Measurements from ENCODE around the gene LOX. TPM values are rescaled to one million over a fixed set of nuclear protein-coding genes. Genes with fewer than 3 reads are reported as not detected.
"Not testable (repeated sequence)": the region's sequence is repeated elsewhere in the genome, so short reads cannot be mapped to it uniquely, and the experiment has no call there.

LOX gene
- polyA plus RNA-seq, 1 donor (not counting 4 experiments of a cell fraction or from before 2014, with no cell fraction given): 0.33 TPM

- no peaks in the 10 kb centered on the region for H3K79me2 ChIP-seq (ENCODE audit: control insufficient read depth, insufficient read depth, low read length)
- no peak for TF ChIP-seq EZH2 (IDR thresholded peaks at IDR 0.05; ENCODE audit: low read length)
- TF ChIP-seq CTCF (optimal IDR thresholded peaks at IDR 0.05 in 1 of 3, IDR thresholded peaks at IDR 0.05 in 1 of 3, conservative IDR thresholded peaks at IDR 0.05 in 1 of 3; ENCODE audit: extremely low read depth in 1 of 3, insufficient read depth in 2 of 3, low read length in 3 of 3): no peak
- H4K20me1 ChIP-seq (ENCODE audit: control insufficient read depth, extremely low read depth, insufficient read depth, low read length): no peaks in the 10 kb centered on the region
- H3K9ac ChIP-seq (ENCODE audit: control insufficient read depth, extremely low read depth, insufficient read depth, low read length): no peak overlapping the region
- FAIRE-seq: no peak
- H3K36me3 ChIP-seq (ENCODE audit: control insufficient read depth in 2 of 2, extremely low read depth in 1 of 2, insufficient read depth in 2 of 2, low read length in 2 of 2): no peaks in the 10 kb centered on the region
- H2AFZ ChIP-seq (ENCODE audit: control insufficient read depth, low read length): no peak overlapping the region
- H3K27me3 ChIP-seq (ENCODE audit: control insufficient read depth, extremely low read depth, insufficient read depth, low read length): no peaks in the 10 kb centered on the region
- H3K4me2 ChIP-seq (ENCODE audit: control insufficient read depth, extremely low read depth, insufficient read depth, low read depth, low read length): no peak overlapping the region
- dilution Hi-C loops (cut with MboI; ENCODE audit: extremely low pct_ligation_motif_present, low sequenced_read_pairs): no loop called here
- no peak overlapping the region for H3K4me3 ChIP-seq (ENCODE audit: control insufficient read depth in 2 of 3, extremely low read depth in 1 of 3, insufficient read depth in 2 of 3, low read depth in 1 of 3, low read length in 3 of 3)
- no peaks in the 10 kb centered on the region for H3K9me3 ChIP-seq (ENCODE audit: control insufficient read depth, low read depth, low read length)
- H3K9me1 ChIP-seq (ENCODE audit: control insufficient read depth, extremely low read depth, insufficient read depth, low read length): no peaks in the 10 kb centered on the region
- no peak for DNase-seq (ENCODE audit: low read depth, low spot score)
- H3K4me1 ChIP-seq (ENCODE audit: control insufficient read depth, extremely low read depth, insufficient read depth, low read length): no peaks in the 10 kb centered on the region
- H3K27ac ChIP-seq (ENCODE audit: control insufficient read depth, insufficient read depth, low read length): no peak overlapping the region
These were observed 17.1 kb upstream of the LOX start for GRCh38 chr5:122095158-122095557.

- H3K9me1 ChIP-seq (ENCODE audit: control insufficient read depth, extremely low read depth, insufficient read depth, low read length); dilution Hi-C loops (cut with MboI; ENCODE audit: extremely low pct_ligation_motif_present, low sequenced_read_pairs); H3K4me3 ChIP-seq (ENCODE audit: control insufficient read depth in 2 of 3, extremely low read depth in 1 of 3, insufficient read depth in 2 of 3, low read depth in 1 of 3, low read length in 3 of 3); H3K4me1 ChIP-seq (ENCODE audit: control insufficient read depth, extremely low read depth, insufficient read depth, low read length); H4K20me1 ChIP-seq (ENCODE audit: control insufficient read depth, extremely low read depth, insufficient read depth, low read length); H3K9ac ChIP-seq (ENCODE audit: control insufficient read depth, extremely low read depth, insufficient read depth, low read length); H3K27ac ChIP-seq (ENCODE audit: control insufficient read depth, insufficient read depth, low read length); DNase-seq (ENCODE audit: low read depth, low spot score); H3K4me2 ChIP-seq (ENCODE audit: control insufficient read depth, extremely low read depth, insufficient read depth, low read depth, low read length); H3K36me3 ChIP-seq (ENCODE audit: control insufficient read depth in 2 of 2, extremely low read depth in 1 of 2, insufficient read depth in 2 of 2, low read length in 2 of 2); FAIRE-seq; H3K9me3 ChIP-seq (ENCODE audit: control insufficient read depth, low read depth, low read length); H2AFZ ChIP-seq (ENCODE audit: control insufficient read depth, low read length); H3K79me2 ChIP-seq (ENCODE audit: control insufficient read depth, insufficient read depth, low read length); H3K27me3 ChIP-seq (ENCODE audit: control insufficient read depth, extremely low read depth, insufficient read depth, low read length): not testable (repeated sequence)
These were observed 16.2 kb upstream of the LOX start for GRCh38 chr5:122094251-122094650.

GRCh38 chr5:122093415-122094180 is 15.5 kb upstream of the LOX start:
- dilution Hi-C loops (cut with MboI; ENCODE audit: extremely low pct_ligation_motif_present, low sequenced_read_pairs): no loop called here
- Histone ChIP-seq H3K36me3 (ENCODE audit: control insufficient read depth in 2 of 2, extremely low read depth in 1 of 2, insufficient read depth in 2 of 2, low read length in 2 of 2) (no peaks in the 10 kb centered on the region), H3K79me2 (ENCODE audit: control insufficient read depth, insufficient read depth, low read length) (no peaks in the 10 kb centered on the region), H3K4me3 (ENCODE audit: control insufficient read depth in 2 of 3, extremely low read depth in 1 of 3, insufficient read depth in 2 of 3, low read depth in 1 of 3, low read length in 3 of 3) (no peak overlapping the region), H3K27ac (ENCODE audit: control insufficient read depth, insufficient read depth, low read length) (no peak overlapping the region), H3K9me3 (ENCODE audit: control insufficient read depth, low read depth, low read length) (no peaks in the 10 kb centered on the region), H3K4me2 (ENCODE audit: control insufficient read depth, extremely low read depth, insufficient read depth, low read depth, low read length) (no peak overlapping the region), H3K9ac (ENCODE audit: control insufficient read depth, extremely low read depth, insufficient read depth, low read length) (no peak overlapping the region), H3K27me3 (ENCODE audit: control insufficient read depth, extremely low read depth, insufficient read depth, low read length) (no peaks in the 10 kb centered on the region), H3K9me1 (ENCODE audit: control insufficient read depth, extremely low read depth, insufficient read depth, low read length) (no peaks in the 10 kb centered on the region), H3K4me1 (ENCODE audit: control insufficient read depth, extremely low read depth, insufficient read depth, low read length) (peaks cover 5% of the 10 kb centered on the region), H4K20me1 (ENCODE audit: control insufficient read depth, extremely low read depth, insufficient read depth, low read length) (no peaks in the 10 kb centered on the region), H2AFZ (ENCODE audit: control insufficient read depth, low read length) (no peak overlapping the region)
- TF ChIP-seq CTCF (optimal IDR thresholded peaks at IDR 0.05 in 1 of 3, IDR thresholded peaks at IDR 0.05 in 1 of 3, conservative IDR thresholded peaks at IDR 0.05 in 1 of 3; ENCODE audit: extremely low read depth in 1 of 3, insufficient read depth in 2 of 3, low read length in 3 of 3): no peak
- no peak for TF ChIP-seq EZH2 (IDR thresholded peaks at IDR 0.05; ENCODE audit: low read length)
- FAIRE-seq: no peak
- DNase-seq (ENCODE audit: low read depth, low spot score): no peak

Measured in keratinocyte (primary cell).